K562 (cell line): ENCODE results near the gene RPP14. TPM values are rescaled to one million over a fixed set of nuclear protein-coding genes. Genes with fewer than 3 reads are reported as not detected.

Source experiments
- CAMTA2 ChIP-seq: fragments of 250-450 bp; sonication (Bioruptor Pico); conservative IDR thresholded peaks from 2 replicates; pipeline ENCODE4 v1.5.1; 2022
- ESRRA ChIP-seq: fragments of 450-650 bp; IDR thresholded peaks from 2 replicates; pipeline ENCODE4 v1.6.1; 2014; ENCODE audit warnings: low read depth, mild to moderate bottlenecking, moderate library complexity, borderline replicate concordance
- FOXK1 ChIP-seq: sonication (generic); formaldehyde crosslinking; IDR thresholded peaks from 2 replicates; pipeline ENCODE4 v1.8.0; 2022; ENCODE audit warnings: missing genetic modification reagents, mild to moderate bottlenecking, borderline replicate concordance
- GTF3C2 ChIP-seq: IDR thresholded peaks from 3 replicates; pipeline ENCODE4 v1.6.1; 2011; ENCODE audit warnings: borderline replicate concordance, mild to moderate bottlenecking, moderate library complexity; ENCODE audit not compliant: insufficient read length; ENCODE audit errors: extremely low read depth
- JUND ChIP-seq, 2 experiments: IDR thresholded peaks; 2 replicates in 1 of 2; 3 replicates in 1 of 2; pipeline ENCODE4 v1.6.1; 2011; ENCODE audit warnings: borderline replicate concordance in 2 of 2, low read depth in 2 of 2, low read length in 2 of 2, improper control_type of control experiment in 1 of 2, missing biosample characterization in 1 of 2, missing genetic modification characterization in 1 of 2, missing genetic modification reagents in 1 of 2
- LCOR ChIP-seq: sonication (generic); formaldehyde crosslinking; IDR thresholded peaks from 2 replicates; pipeline ENCODE4 v1.8.0; 2022; ENCODE audit warnings: mild to moderate bottlenecking, missing genetic modification reagents
- MITF ChIP-seq: IDR thresholded peaks from 2 replicates; pipeline ENCODE4 v1.6.1; 2014; ENCODE audit warnings: antibody characterized with exemption
- NFE2L1 ChIP-seq: fragments of 450-650 bp; IDR thresholded peaks from 2 replicates; pipeline ENCODE4 v1.6.1; 2016; ENCODE audit warnings: missing genetic modification characterization, low read depth, mild to moderate bottlenecking, missing compliant biosample characterization, moderate library complexity, borderline replicate concordance
- POLR2AphosphoS5 ChIP-seq: IDR thresholded peaks from 2 replicates; pipeline ENCODE4 v1.6.1; 2011; ENCODE audit warnings: mild to moderate bottlenecking, low read depth, low read length, moderate library complexity; ENCODE audit not compliant: control insufficient read depth, insufficient read depth
- POLR2H ChIP-seq: IDR thresholded peaks from 2 replicates; pipeline ENCODE4 v1.6.1; 2016; ENCODE audit warnings: missing genetic modification characterization, low read depth, mild to moderate bottlenecking, control low read depth, missing compliant biosample characterization, moderate library complexity
- RAD21 ChIP-seq, 2 experiments: fragments of 250-450 bp in 1 of 2; fragments of 450-650 bp in 1 of 2; sonication (Bioruptor Pico) in 1 of 2; formaldehyde crosslinking in 1 of 2; IDR thresholded peaks in 1 of 2; conservative IDR thresholded peaks in 1 of 2; 2 replicates each; pipeline versions ENCODE4 v1.4.0 to v1.8.0; 2020 to 2022; ENCODE audit warnings: mild to moderate bottlenecking in 2 of 2, moderate library complexity in 1 of 2
- RCOR1 ChIP-seq, 2 experiments: IDR thresholded peaks; 2 replicates each; pipeline ENCODE4 v1.6.1; 2012; ENCODE audit warnings: low read depth in 2 of 2, low read length in 2 of 2, borderline replicate concordance in 1 of 2, improper control_type of control experiment in 1 of 2
- THRAP3 ChIP-seq: fragments of 450-650 bp; IDR thresholded peaks from 2 replicates; pipeline ENCODE4 v1.6.1; 2016; ENCODE audit warnings: mild to moderate bottlenecking, inconsistent platforms, borderline replicate concordance
- TRIM24 ChIP-seq, 2 experiments: fragments of 450-650 bp; IDR thresholded peaks; 2 replicates each; pipeline ENCODE4 v1.6.1; 2016
- TRIM25 ChIP-seq: fragments of 450-650 bp; IDR thresholded peaks from 2 replicates; pipeline ENCODE4 v1.7.0; 2016; ENCODE audit warnings: borderline replicate concordance
- U2AF1 ChIP-seq: fragments of 200-400 bp; formaldehyde crosslinking; optimal IDR thresholded peaks from 2 replicates; pipeline ENCODE3; 2017; ENCODE audit warnings: mild to moderate bottlenecking, low read depth, low read length, moderate library complexity
- ZBTB1 ChIP-seq: sonication (generic); formaldehyde crosslinking; IDR thresholded peaks from 2 replicates; pipeline ENCODE4 v1.8.1; 2023; ENCODE audit warnings: missing genetic modification reagents, low read depth, mild to moderate bottlenecking, borderline replicate concordance
- polyA plus RNA-seq, 8 experiments: library from polyadenylated mRNA; depleted of rRNA in 4 of 8; stranded (reverse) in 5 of 8; unstranded in 3 of 8; fragments of >200 nt; fragmentation: Nextera tagmentation in 2 of 8; fragmentation: Illumina TruSeq in 1 of 8; extraction: Ambion mirVana in 2 of 8; extraction: Trizol in 1 of 8; gene quantifications; 2 replicates each; pipeline versions ENCODE4 v1.2.1 to v1.2.3, GENCODE V29; 2011 to 2014; ENCODE audit warnings: inconsistent platforms in 1 of 8, missing spikeins in 1 of 8
- total RNA-seq, 7 experiments: library from RNA; depleted of rRNA in 6 of 7; stranded (reverse); fragments of >200 nt in 6 of 7; fragmentation: Illumina TruSeq in 2 of 7; extraction: Trizol in 2 of 7; gene quantifications; 2 replicates each; pipeline versions ENCODE4 v1.2.1 to v1.2.3, GENCODE V29; 2011 to 2021; ENCODE audit warnings: low replicate concordance in 1 of 7

The RPP14 gene
- total and polyA plus RNA-seq, 9 of the 15 experiments (the other 6 are each of a cell fraction or from before 2014, with no cell fraction given) = 13.5 to 20.8 (median 15.4) TPM

GRCh38 chr3:58305882-58306711, at the start of gene RPP14, which contains the start of gene HTD2 (continued):
- TF ChIP-seq MITF = no peak
- peak; percentile 97 for TF ChIP-seq JUND (IDR thresholded peaks at IDR 0.05; ENCODE audit: borderline replicate concordance, low read depth, low read length)
- peak; percentile 90; the same call in 2 of the 3 replicates for TF ChIP-seq JUND (tag; IDR thresholded peaks at IDR 0.05; ENCODE audit: borderline replicate concordance, low read depth, low read length)
- peak; percentile 81 for TF ChIP-seq POLR2AphosphoS5
- peak in 1 of 2 experiments; percentile 64; a peak in 2 of 4 replicates for TF ChIP-seq RCOR1 (IDR thresholded peaks at IDR 0.05; ENCODE audit: borderline replicate concordance in 1 of 2, low read depth in 2 of 2, low read length in 2 of 2)
- TF ChIP-seq ZBTB1 (CRISPR knock-in tag) = no peak
- no peak for TF ChIP-seq NFE2L1 (tag)
- TF ChIP-seq FOXK1 (CRISPR knock-in tag) = 0 out of 2 replicates have a peak, but pooled peaks have one; percentile 23
- peak; percentile 89 for TF ChIP-seq ESRRA
- TF ChIP-seq POLR2H (tag) = peak; percentile 63
- TF ChIP-seq TRIM24 (IDR thresholded peaks at IDR 0.05) = no peak
- peak; percentile 27 to 55; a peak in 3 of 4 replicates for TF ChIP-seq RAD21 (CRISPR knock-in tag; conservative IDR thresholded peaks at IDR 0.05 in 1 of 2, IDR thresholded peaks at IDR 0.05 in 1 of 2)
- TF ChIP-seq THRAP3 = no peak
- 0 out of 2 replicates have a peak, but pooled peaks have one; percentile 25 for TF ChIP-seq LCOR
- TF ChIP-seq CAMTA2 (CRISPR knock-in tag) = 0 out of 2 replicates have a peak, but pooled peaks have one; percentile 61
- no peak for TF ChIP-seq TRIM25
- TF ChIP-seq U2AF1 = no peak
- no peak for TF ChIP-seq GTF3C2
